ENCODE measurements around the gene PRKCA.

GRCh38 chr17:66843627-66844026 is 541.2 kb downstream of the PRKCA start:
- TF ChIP-seq NR3C1 (CRISPR knock-in tag; conservative IDR thresholded peaks at IDR 0.05; ENCODE audit: low read depth) (no peak), SP1 (CRISPR knock-in tag; conservative IDR thresholded peaks at IDR 0.05) (no peak), NR2C2 (CRISPR knock-in tag; IDR thresholded peaks at IDR 0.05) (no peak), CTCF (IDR thresholded peaks at IDR 0.05) (no peak), TEAD4 (CRISPR knock-in tag; IDR thresholded peaks at IDR 0.05) (no peak), USF2 (CRISPR knock-in tag; IDR thresholded peaks at IDR 0.05) (no peak), ZBTB21 (CRISPR knock-in tag; IDR thresholded peaks at IDR 0.05; ENCODE audit: borderline replicate concordance) (no peak), TCF7 (CRISPR knock-in tag; IDR thresholded peaks at IDR 0.05; ENCODE audit: low read depth) (no peak), AFF4 (CRISPR knock-in tag; IDR thresholded peaks at IDR 0.05; ENCODE audit: borderline replicate concordance) (no peak)
- TF ChIP-seq, protein P1, sequence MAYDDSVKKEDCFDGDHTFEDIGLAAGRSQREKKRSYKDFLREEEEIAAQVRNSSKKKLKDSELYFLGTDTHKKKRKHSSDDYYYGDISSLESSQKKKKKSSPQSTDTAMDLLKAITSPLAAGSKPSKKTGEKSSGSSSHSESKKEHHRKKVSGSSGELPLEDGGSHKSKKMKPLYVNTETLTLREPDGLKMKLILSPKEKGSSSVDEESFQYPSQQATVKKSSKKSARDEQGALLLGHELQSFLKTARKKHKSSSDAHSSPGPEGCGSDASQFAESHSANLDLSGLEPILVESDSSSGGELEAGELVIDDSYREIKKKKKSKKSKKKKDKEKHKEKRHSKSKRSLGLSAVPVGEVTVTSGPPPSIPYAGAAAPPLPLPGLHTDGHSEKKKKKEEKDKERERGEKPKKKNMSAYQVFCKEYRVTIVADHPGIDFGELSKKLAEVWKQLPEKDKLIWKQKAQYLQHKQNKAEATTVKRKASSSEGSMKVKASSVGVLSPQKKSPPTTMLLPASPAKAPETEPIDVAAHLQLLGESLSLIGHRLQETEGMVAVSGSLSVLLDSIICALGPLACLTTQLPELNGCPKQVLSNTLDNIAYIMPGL (CRISPR knock-in tag; IDR thresholded peaks at IDR 0.05): no peak

Measured in WTC11 (cell line).